Osteoblast (primary cell): ENCODE data around the gene HTATSF1. TPM values are rescaled to one million over a fixed set of nuclear protein-coding genes. Genes with fewer than 3 reads are reported as not detected.

Source experiments
- DNase-seq: peaks from one replicate; pipeline ENCODE4 v3.0.0; 2011; ENCODE audit warnings: low spot score, mixed read lengths; ENCODE audit not compliant: insufficient read length; ENCODE audit errors: missing footprints
- H2AFZ ChIP-seq: 2 replicates; pipeline ENCODE4 v1.6.0; 2011; ENCODE audit warnings: mild to moderate bottlenecking, low read length
- H3K27ac ChIP-seq: 2 replicates; pipeline ENCODE4 v1.5.1; 2011; ENCODE audit warnings: mild to moderate bottlenecking, low read depth, low read length, moderate library complexity
- H3K27me3 ChIP-seq: 2 replicates; pipeline ENCODE4 v1.6.0; 2012; ENCODE audit warnings: mild to moderate bottlenecking, control low read depth, inconsistent platforms, low read length, moderate library complexity; ENCODE audit not compliant: insufficient read depth
- H3K36me3 ChIP-seq: 2 replicates; pipeline ENCODE4 v1.5.1; 2011; ENCODE audit warnings: mild to moderate bottlenecking, low read length, control low read depth, moderate library complexity; ENCODE audit not compliant: insufficient read depth
- H3K4me1 ChIP-seq: 2 replicates; pipeline ENCODE4 v1.5.1; 2011; ENCODE audit warnings: mild to moderate bottlenecking, low read length, control low read depth, moderate library complexity; ENCODE audit not compliant: insufficient read depth
- H3K4me2 ChIP-seq: 2 replicates; pipeline ENCODE4 v1.6.0; 2011; ENCODE audit warnings: mild to moderate bottlenecking, low read length; ENCODE audit not compliant: insufficient read depth
- H3K4me3 ChIP-seq: fragments of 200-600 bp; sonication (generic); 3 replicates; pipeline ENCODE4 v1.5.1; 2012; ENCODE audit warnings: mild to moderate bottlenecking, low read length, inconsistent platforms; ENCODE audit not compliant: insufficient read depth
- H3K79me2 ChIP-seq: 2 replicates; pipeline ENCODE4 v1.6.0; 2012; ENCODE audit warnings: mild to moderate bottlenecking, low read length, control low read depth, inconsistent platforms; ENCODE audit not compliant: insufficient read depth
- H3K9me3 ChIP-seq: 2 replicates; pipeline ENCODE4 v1.5.1; 2011; ENCODE audit warnings: low read depth, low read length, control low read depth
- H4K20me1 ChIP-seq: 2 replicates; pipeline ENCODE4 v1.6.0; 2012; ENCODE audit warnings: mild to moderate bottlenecking, low read length, control low read depth; ENCODE audit not compliant: insufficient read depth
- CTCF ChIP-seq: IDR thresholded peaks from 2 replicates; pipeline ENCODE4 v1.5.1; 2011; ENCODE audit warnings: mild to moderate bottlenecking, low read depth, low read length, moderate library complexity; ENCODE audit errors: extremely low read depth
- total RNA-seq: library from RNA; depleted of rRNA; stranded (reverse); fragments of >200 nt; gene quantifications from 2 replicates; pipeline ENCODE4 v1.2.3, GENCODE V29; 2012

The HTATSF1 gene
- total RNA-seq, 1 donor, result 26.1 TPM

- H3K36me3 ChIP-seq, result no peaks in the 10 kb centered on the region
- TF ChIP-seq CTCF, result no peak
- no peaks in the 10 kb centered on the region for H3K4me1 ChIP-seq
- no peak overlapping the region for H3K27ac ChIP-seq
- no peak for DNase-seq
- no peaks in the 10 kb centered on the region for H3K9me3 ChIP-seq
- H3K79me2 ChIP-seq, result no peaks in the 10 kb centered on the region
- H3K4me2 ChIP-seq, result no peak overlapping the region
- H3K4me3 ChIP-seq, result no peak overlapping the region
- H3K27me3 ChIP-seq, result no peaks in the 10 kb centered on the region
- H2AFZ ChIP-seq, result no peak overlapping the region
- H4K20me1 ChIP-seq, result no peaks in the 10 kb centered on the region
These were observed 44.3 kb upstream of the HTATSF1 start for GRCh38 chrX:136453114-136453513.

GRCh38 chrX:136453771-136454170 is 43.6 kb upstream of the HTATSF1 start:
- TF ChIP-seq CTCF, result no peak
- H3K4me1 ChIP-seq, result no peaks in the 10 kb centered on the region
- H3K9me3 ChIP-seq, result no peaks in the 10 kb centered on the region
- H3K4me3 ChIP-seq, result no peak overlapping the region
- H2AFZ ChIP-seq, result no peak overlapping the region
- no peak overlapping the region for H3K27ac ChIP-seq
- H4K20me1 ChIP-seq, result no peaks in the 10 kb centered on the region
- H3K4me2 ChIP-seq, result no peak overlapping the region
- no peak for DNase-seq
- no peaks in the 10 kb centered on the region for H3K27me3 ChIP-seq
- no peaks in the 10 kb centered on the region for H3K36me3 ChIP-seq
- no peaks in the 10 kb centered on the region for H3K79me2 ChIP-seq

GRCh38 chrX:136456133-136456532 is 41.3 kb upstream of the HTATSF1 start:
- no peak for DNase-seq
- Histone ChIP-seq H3K4me2 (no peak overlapping the region), H2AFZ (no peak overlapping the region), H3K4me3 (no peak overlapping the region), H3K36me3 (no peaks in the 10 kb centered on the region), H3K79me2 (no peaks in the 10 kb centered on the region), H3K27ac (no peak overlapping the region), H3K4me1 (no peaks in the 10 kb centered on the region), H3K27me3 (no peaks in the 10 kb centered on the region), H4K20me1 (no peaks in the 10 kb centered on the region), H3K9me3 (no peaks in the 10 kb centered on the region)
- no peak for TF ChIP-seq CTCF

- no peaks in the 10 kb centered on the region for H4K20me1 ChIP-seq
- H3K79me2 ChIP-seq, result no peaks in the 10 kb centered on the region
- TF ChIP-seq CTCF, result no peak
- no peak overlapping the region for H3K27ac ChIP-seq
- no peak overlapping the region for H3K4me3 ChIP-seq
- no peaks in the 10 kb centered on the region for H3K27me3 ChIP-seq
- no peak overlapping the region for H3K4me2 ChIP-seq
- H3K9me3 ChIP-seq, result no peaks in the 10 kb centered on the region
- no peak overlapping the region for H2AFZ ChIP-seq
- DNase-seq, result no peak
- H3K36me3 ChIP-seq, result no peaks in the 10 kb centered on the region
- no peaks in the 10 kb centered on the region for H3K4me1 ChIP-seq
These were observed 40.0 kb upstream of the HTATSF1 start for GRCh38 chrX:136457303-136457917.
